H1 (cell line): ENCODE measurements around the gene C2CD4A. TPM values are rescaled to one million over a fixed set of nuclear protein-coding genes. Genes with fewer than 3 reads are reported as not detected.

Experiments
- CTCF ChIA-PET: fragments of 300-600 bp; sonication (Branson Sonifier 250); formaldehyde crosslinking; loops from one replicate; lab custom pipeline; 2021; ENCODE audit not compliant: partially characterized antibody; lab: Charles Lee
- POLR2A ChIA-PET: fragments of 300-600 bp; sonication (Branson Sonifier 250); formaldehyde crosslinking; loops from one replicate; lab custom pipeline; 2021; ENCODE audit warnings: inconsistent platforms; ENCODE audit not compliant: partially characterized antibody; lab: Charles Lee
- DNase-seq, 2 experiments: peaks; one replicate each; pipeline versions ENCODE4 v3.0.0 to v3.0.0-alpha.2; 2010 to 2022; ENCODE audit warnings: low spot score in 2 of 2, low read depth in 1 of 2, mixed read lengths in 1 of 2
- FAIRE-seq: peaks from 2 replicates; lab custom pipeline; 2011; peaks lifted over from hg19 to GRCh38; lab: Jason Lieb, UNC
- H2AFZ ChIP-seq: 2 replicates; pipeline ENCODE4 v1.8.1; 2012; ENCODE audit warnings: low read length, inconsistent platforms
- H2AK5ac ChIP-seq: 2 replicates; pipeline ENCODE4 v1.6.1; 2013; ENCODE audit warnings: low read depth, low read length
- H2BK120ac ChIP-seq: replicated peaks from 2 replicates; pipeline ENCODE3; 2013; ENCODE audit warnings: low read depth, low read length, inconsistent platforms
- H2BK12ac ChIP-seq: 2 replicates; pipeline ENCODE4 v1.6.1; 2013; ENCODE audit warnings: low read depth, low read length
- H2BK15ac ChIP-seq: 2 replicates; pipeline ENCODE4 v1.6.1; 2013; ENCODE audit warnings: low read length
- H2BK20ac ChIP-seq: 2 replicates; pipeline ENCODE4 v1.6.1; 2013; ENCODE audit warnings: low read length
- H2BK5ac ChIP-seq: 2 replicates; pipeline ENCODE4 v1.6.1; 2013; ENCODE audit warnings: low read depth, low read length
- H3K14ac ChIP-seq: 2 replicates; pipeline ENCODE4 v1.6.1; 2013; ENCODE audit warnings: inconsistent platforms; ENCODE audit not compliant: insufficient read length
- H3K18ac ChIP-seq: 2 replicates; pipeline ENCODE4 v1.6.1; 2013; ENCODE audit warnings: low read length; ENCODE audit errors: extremely low read depth
- H3K23ac ChIP-seq: 2 replicates; pipeline ENCODE4 v1.6.1; 2013; ENCODE audit warnings: inconsistent platforms; ENCODE audit not compliant: insufficient read length
- H3K23me2 ChIP-seq: 2 replicates; pipeline ENCODE4 v1.6.1; 2013; ENCODE audit warnings: low read depth, low read length
- H3K27ac ChIP-seq: 2 replicates; pipeline ENCODE4 v1.6.1; 2011; ENCODE audit warnings: low read depth, low read length, inconsistent platforms
- H3K27me3 ChIP-seq, 4 experiments: replicated peaks in 1 of 4; 1 replicate in 1 of 4; 2 replicates in 3 of 4; pipeline versions ENCODE4 v1.6.1 to v1.8.1; 2011 to 2013; ENCODE audit warnings: low read length in 3 of 4, mild to moderate bottlenecking in 3 of 4, inconsistent platforms in 2 of 4, mixed read lengths in 2 of 4, moderate library complexity in 1 of 4; ENCODE audit not compliant: control insufficient read depth in 3 of 4, insufficient read depth in 3 of 4; ENCODE audit errors: extremely low read depth in 1 of 4
- H3K36me3 ChIP-seq, 4 experiments: 2 replicates each; pipeline versions ENCODE4 v1.6.1 to v1.8.1; 2011 to 2013; ENCODE audit warnings: mild to moderate bottlenecking in 4 of 4, low read length in 3 of 4, moderate library complexity in 2 of 4, control low read depth in 1 of 4, inconsistent platforms in 1 of 4; ENCODE audit not compliant: insufficient read depth in 4 of 4, control insufficient read depth in 2 of 4
- H3K4ac ChIP-seq: replicated peaks from 2 replicates; pipeline ENCODE3; 2013; ENCODE audit warnings: low read length, low read depth, mixed read lengths, inconsistent platforms; ENCODE audit not compliant: insufficient read length
- H3K4me1 ChIP-seq, 4 experiments: replicated peaks in 1 of 4; 1 replicate in 1 of 4; 2 replicates in 3 of 4; pipeline versions ENCODE4 v1.6.1 to v1.8.1; 2011 to 2013; ENCODE audit warnings: low read length in 3 of 4, inconsistent platforms in 2 of 4, mixed read lengths in 1 of 4; ENCODE audit not compliant: insufficient read depth in 4 of 4, control insufficient read depth in 3 of 4
- H3K4me2 ChIP-seq, 2 experiments: 2 replicates each; pipeline versions ENCODE4 v1.6.1 to v1.8.1; 2011 to 2013; ENCODE audit warnings: low read depth in 2 of 2, low read length in 2 of 2, control low read depth in 1 of 2, inconsistent platforms in 1 of 2, mild to moderate bottlenecking in 1 of 2; ENCODE audit not compliant: insufficient read depth in 1 of 2
- H3K4me3 ChIP-seq, 4 experiments: fragments of 200-600, 300-600 bp in 1 of 4; sonication (generic), shearing (Covaris generic), sonication (Bioruptor Twin) in 1 of 4; 2 replicates each; pipeline versions ENCODE4 v1.5.1 to v1.8.1; 2011 to 2016; ENCODE audit warnings: low read length in 4 of 4, low read depth in 3 of 4, control low read depth in 2 of 4, inconsistent platforms in 2 of 4, mild to moderate bottlenecking in 2 of 4, mixed read lengths in 1 of 4, moderate library complexity in 1 of 4; ENCODE audit not compliant: insufficient read depth in 2 of 4; ENCODE audit errors: extremely low read depth in 1 of 4
- H3K56ac ChIP-seq: replicated peaks from 2 replicates; pipeline ENCODE3; 2013; ENCODE audit warnings: low read depth, mild to moderate bottlenecking, mixed read lengths, low read length, inconsistent platforms; ENCODE audit not compliant: insufficient read length
- H3K79me1 ChIP-seq: 2 replicates; pipeline ENCODE4 v1.6.1; 2013; ENCODE audit warnings: low read depth, low read length, control low read depth
- H3K79me2 ChIP-seq, 2 experiments: 2 replicates each; pipeline versions ENCODE4 v1.6.1 to v1.8.1; 2012 to 2013; ENCODE audit warnings: low read length in 2 of 2, mild to moderate bottlenecking in 2 of 2, inconsistent platforms in 1 of 2; ENCODE audit not compliant: insufficient read depth in 2 of 2, control insufficient read depth in 1 of 2
- H3K9ac ChIP-seq, 4 experiments: replicated peaks in 1 of 4; 1 replicate in 1 of 4; 2 replicates in 3 of 4; pipeline versions ENCODE4 v1.6.1 to v1.8.1; 2011 to 2013; ENCODE audit warnings: low read depth in 3 of 4, low read length in 3 of 4, control low read depth in 2 of 4, mild to moderate bottlenecking in 2 of 4, moderate library complexity in 2 of 4, inconsistent platforms in 1 of 4; ENCODE audit errors: extremely low read depth in 1 of 4
- H3K9me3 ChIP-seq, 2 experiments: 2 replicates each; pipeline versions ENCODE4 v1.6.1 to v1.8.1; 2012 to 2013; ENCODE audit warnings: mild to moderate bottlenecking in 2 of 2, moderate library complexity in 2 of 2, control low read depth in 1 of 2, inconsistent platforms in 1 of 2, low read depth in 1 of 2, low read length in 1 of 2, mixed read lengths in 1 of 2; ENCODE audit not compliant: insufficient read depth in 2 of 2
- H4K20me1 ChIP-seq, 2 experiments: replicated peaks in 1 of 2; 2 replicates each; pipeline versions ENCODE3 to v1.8.1; 2011 to 2013; ENCODE audit warnings: inconsistent platforms in 2 of 2, low read length in 2 of 2, mild to moderate bottlenecking in 1 of 2; ENCODE audit not compliant: insufficient read depth in 2 of 2, control insufficient read depth in 1 of 2
- H4K5ac ChIP-seq: 2 replicates; pipeline ENCODE4 v1.6.1; 2013; ENCODE audit warnings: low read length, low read depth, mixed read lengths, inconsistent platforms; ENCODE audit not compliant: insufficient read length
- H4K8ac ChIP-seq: 2 replicates; pipeline ENCODE4 v1.8.0; 2013; ENCODE audit warnings: mild to moderate bottlenecking, moderate library complexity, low read length, inconsistent platforms; ENCODE audit not compliant: insufficient read depth; ENCODE audit errors: extremely low read depth
- H4K91ac ChIP-seq: replicated peaks from 2 replicates; pipeline ENCODE3; 2013; ENCODE audit warnings: low read length, mixed read lengths, inconsistent platforms; ENCODE audit not compliant: insufficient read length
- ASH2L ChIP-seq: fragments of 200-600, 300-600 bp; sonication (generic); IDR thresholded peaks from one replicate; pipeline ENCODE4 v1.7.1; 2017; ENCODE audit warnings: low read length
- CEBPB ChIP-seq: IDR thresholded peaks from 2 replicates; pipeline ENCODE4 v1.6.1; 2012; ENCODE audit warnings: low read depth, low read length
- WGBS, 2 experiments: shearing (Covaris generic) in 1 of 2; methylation state at CpG; one replicate each; pipeline versions ENCODE4 v1.1.6 to v1.1.7; 2013 to 2015; ENCODE audit warnings: low lambda C conversion rate in 2 of 2, mixed read lengths in 2 of 2, inconsistent platforms in 1 of 2, low coverage in 1 of 2, missing lambda C conversion rate in 1 of 2; ENCODE audit not compliant: insufficient replicate concordance in 2 of 2, insufficient coverage in 1 of 2, insufficient read length in 1 of 2; ENCODE audit errors: extremely low coverage in 1 of 2, missing lambda C conversion rate in 1 of 2; 5-methylcytosine and 5-hydroxymethylcytosine counted together
- polyA plus RNA-seq, 7 experiments: library from polyadenylated mRNA; depleted of rRNA in 3 of 7; stranded (reverse) in 5 of 7; unstranded in 2 of 7; fragments of >200 nt in 5 of 7; fragments of 200-250 nt in 2 of 7; gene quantifications; 1 replicate in 5 of 7; 2 replicates in 1 of 7; 4 replicates in 1 of 7; pipeline versions ENCODE4 v1.2.1 to v1.2.3, GENCODE V29; 2011 to 2013; ENCODE audit warnings: missing spikeins in 2 of 7, mixed read lengths in 2 of 7
- total RNA-seq: library from RNA; stranded (reverse); fragmentation: NEBNext Ultra II Directional; extraction: Animal tissue kit (Norgen Biotek cat#: 25700); gene quantifications from 2 replicates; pipeline ENCODE4 v1.2.1, GENCODE V29; 2021

C2CD4A gene
- total and polyA plus RNA-seq, 2 of the 8 experiments (the other 6 are each of a cell fraction or from before 2014, with no cell fraction given) = not detected

- no peak overlapping the region for H3K18ac ChIP-seq
- H3K36me3 ChIP-seq = no peaks in the 10 kb centered on the region
- H3K14ac ChIP-seq = no peak overlapping the region
- H4K20me1 ChIP-seq = no peaks in the 10 kb centered on the region
- no peak overlapping the region for H3K23ac ChIP-seq
- H2AK5ac ChIP-seq = no peak overlapping the region
- no peaks in the 10 kb centered on the region for H3K27me3 ChIP-seq
- WGBS, 2 experiments = 83% methylated on average over 3 of the region's 3 CpGs; no CpG with 5 or more reads in 1 of the 2 experiments
- no peak overlapping the region for H3K4ac ChIP-seq
- no peak overlapping the region for H2BK5ac ChIP-seq
- H3K4me3 ChIP-seq = no peak overlapping the region
- no peaks in the 10 kb centered on the region for H3K9me3 ChIP-seq
- H3K23me2 ChIP-seq = no peaks in the 10 kb centered on the region
- H3K9ac ChIP-seq = no peak overlapping the region
- no peak overlapping the region for H3K4me2 ChIP-seq
- FAIRE-seq (no peak), DNase-seq (no peak)
- no peak overlapping the region for H2AFZ ChIP-seq
- ChIA-PET CTCF (no interaction called here), POLR2A (no interaction called here)
- H3K79me2 ChIP-seq = no peaks in the 10 kb centered on the region
- H4K91ac ChIP-seq = no peak overlapping the region
- H4K8ac ChIP-seq = no peak overlapping the region
- no peak overlapping the region for H2BK120ac ChIP-seq
- H3K56ac ChIP-seq = no peak overlapping the region
- H2BK15ac ChIP-seq = no peak overlapping the region
- H3K4me1 ChIP-seq = no peaks in the 10 kb centered on the region
- H4K5ac ChIP-seq = no peak overlapping the region
- H2BK12ac ChIP-seq = no peak overlapping the region
- no peak overlapping the region for H3K27ac ChIP-seq
- H2BK20ac ChIP-seq = no peak overlapping the region
- H3K79me1 ChIP-seq = no peaks in the 10 kb centered on the region
- no peak for TF ChIP-seq CEBPB
- TF ChIP-seq ASH2L = no peak
These were observed 39.3 kb downstream of the C2CD4A start for GRCh38 chr15:62106096-62106495.
